Kidney glomerular epithelial cell (primary cell): ENCODE data around the gene CCDC81.
"Not testable (repeated sequence)": the region's sequence is repeated elsewhere in the genome, so short reads cannot be mapped to it uniquely, and the experiment has no call there.

Source experiments
- DNase-seq: peaks from one replicate; lab custom pipeline; 2025; lab: John Stamatoyannopoulos, UW

Gene CCDC81

DNA sequence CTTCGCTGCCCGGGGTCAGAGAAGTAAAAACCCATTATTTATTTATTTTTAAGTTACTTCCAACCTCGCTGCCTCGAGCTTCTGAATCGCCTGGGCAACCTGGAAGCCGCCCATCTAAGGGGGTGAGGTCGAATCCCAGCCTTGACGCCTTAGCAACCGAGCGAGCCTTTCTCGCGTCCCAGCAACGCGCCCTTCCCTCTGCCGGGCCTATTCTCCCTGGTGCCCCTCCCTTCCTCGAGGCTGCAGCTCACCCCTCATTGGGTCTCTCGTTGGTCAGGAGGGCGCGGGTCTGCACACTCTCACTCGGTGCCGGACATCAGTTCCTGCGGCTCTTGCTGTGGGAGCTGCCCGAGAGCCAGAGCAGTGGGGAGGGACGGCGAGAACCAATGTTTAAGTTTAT is at the start of gene CCDC81:
TSS of gene CCDC81 (plus strand) at position 302 of the 400 bp plus-strand sequence. CDS start 277 bp downstream, outside the sequence.
- no peak for DNase-seq

DNA sequence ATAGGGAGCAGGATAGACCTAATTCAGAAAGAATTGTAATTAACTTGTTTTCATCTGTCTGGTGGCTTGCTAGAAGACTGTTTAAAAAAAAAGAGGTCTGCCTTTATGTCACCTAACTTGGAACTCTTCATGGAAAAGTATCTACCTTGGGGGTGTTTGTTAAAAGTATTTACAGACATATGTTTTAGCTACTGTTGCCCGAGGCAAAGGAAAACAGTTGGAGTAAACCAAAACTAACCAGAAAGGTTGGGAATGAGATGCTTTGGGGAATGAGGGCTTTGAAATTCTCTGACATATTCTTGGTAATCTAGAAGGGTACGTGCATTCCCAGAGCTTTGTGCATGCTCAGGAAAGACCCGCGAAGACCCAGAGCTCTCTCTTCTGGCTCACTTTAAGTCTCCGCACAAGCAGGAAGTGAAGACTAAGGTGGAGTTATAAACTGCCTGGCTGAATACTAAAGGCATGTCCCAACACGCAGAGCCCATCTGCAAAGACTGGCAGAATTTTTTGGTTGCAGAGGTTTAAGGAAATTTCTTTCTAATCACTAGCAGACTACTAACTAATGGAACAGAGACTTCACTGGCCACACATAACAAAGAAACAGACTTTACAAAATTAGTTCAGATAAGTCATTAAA is 39.4 kb upstream of the CCDC81 start:
- DNase-seq, result no peak

DNA sequence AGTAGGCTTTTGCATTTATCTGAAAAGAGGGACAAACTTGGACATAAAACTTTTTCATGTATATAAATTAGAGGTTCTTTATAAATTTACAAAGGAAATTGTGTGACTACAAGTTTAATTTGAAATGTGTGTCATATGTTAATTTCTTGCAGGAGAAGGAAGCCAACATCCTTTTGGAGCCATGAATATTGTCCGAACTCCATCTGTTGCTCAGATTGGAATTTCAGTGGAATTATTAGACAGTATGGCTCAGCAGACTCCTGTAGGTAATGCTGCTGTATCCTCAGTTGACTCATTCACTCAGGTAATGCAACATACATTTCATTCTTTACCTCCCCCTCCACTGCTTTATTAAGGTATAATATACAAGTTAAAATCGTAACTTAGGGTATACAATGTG is 37.5 kb upstream of the CCDC81 start:
- DNase-seq, result no peak

DNA sequence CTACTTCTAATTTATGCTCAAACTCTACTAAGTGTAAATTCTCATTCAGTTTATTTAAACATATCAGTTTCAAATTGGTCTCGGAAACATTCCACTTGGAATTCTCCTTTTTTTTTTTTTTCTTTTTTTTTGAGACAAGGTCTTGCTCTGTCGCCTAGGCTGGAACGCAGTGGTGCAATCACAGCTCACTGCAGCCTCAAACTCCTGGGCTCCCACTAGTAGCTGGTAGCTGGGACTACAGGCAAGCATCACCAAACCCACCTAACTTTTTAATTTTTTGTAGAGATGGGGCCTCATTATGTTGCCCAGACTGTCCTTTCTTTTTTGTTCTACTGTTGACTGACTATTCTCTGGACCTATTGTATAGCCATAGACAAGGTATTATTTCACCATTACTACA is 33.3 kb upstream of the CCDC81 start:
- no peak for DNase-seq

DNA sequence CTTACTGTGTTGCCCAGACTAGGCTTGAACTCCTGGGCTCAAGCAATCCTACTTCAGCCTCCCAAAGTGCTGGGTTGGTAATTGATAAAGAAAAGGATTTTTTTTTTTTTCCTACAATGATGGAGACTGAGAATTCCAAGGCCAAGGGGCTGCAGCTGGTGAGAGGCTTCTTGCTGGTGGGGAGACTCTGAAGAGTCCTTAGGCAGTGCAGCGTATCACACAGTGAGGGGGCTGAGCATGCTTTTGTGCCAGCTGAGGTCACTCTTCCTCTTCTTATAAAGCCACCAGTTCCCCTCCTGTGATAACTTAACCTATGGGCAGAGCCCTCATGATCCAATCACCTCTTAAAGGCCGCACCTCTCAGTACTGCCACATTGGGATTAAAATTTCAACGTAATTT is 28.2 kb upstream of the CCDC81 start:
- no peak for DNase-seq

DNA sequence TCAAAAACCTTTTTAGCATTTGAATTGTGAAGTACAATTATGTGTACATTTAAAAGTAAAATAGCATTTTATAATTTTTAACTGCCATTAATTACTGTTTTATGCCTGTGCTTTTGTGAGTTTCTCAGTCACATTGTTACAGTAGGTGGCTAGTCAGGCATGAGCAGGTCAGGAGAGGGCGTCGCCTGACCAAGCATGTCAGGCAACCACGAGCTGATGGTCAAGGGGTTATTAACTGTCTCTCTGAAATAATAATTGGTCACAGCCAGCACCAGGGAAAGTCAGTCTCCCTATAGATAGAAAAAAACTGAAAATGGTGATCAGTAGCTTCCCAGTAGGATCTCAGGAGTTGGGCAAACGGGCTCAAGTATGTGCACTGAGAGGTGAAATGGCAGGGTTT is 19.4 kb upstream of the CCDC81 start:
- peak; percentile 9 for DNase-seq

DNA sequence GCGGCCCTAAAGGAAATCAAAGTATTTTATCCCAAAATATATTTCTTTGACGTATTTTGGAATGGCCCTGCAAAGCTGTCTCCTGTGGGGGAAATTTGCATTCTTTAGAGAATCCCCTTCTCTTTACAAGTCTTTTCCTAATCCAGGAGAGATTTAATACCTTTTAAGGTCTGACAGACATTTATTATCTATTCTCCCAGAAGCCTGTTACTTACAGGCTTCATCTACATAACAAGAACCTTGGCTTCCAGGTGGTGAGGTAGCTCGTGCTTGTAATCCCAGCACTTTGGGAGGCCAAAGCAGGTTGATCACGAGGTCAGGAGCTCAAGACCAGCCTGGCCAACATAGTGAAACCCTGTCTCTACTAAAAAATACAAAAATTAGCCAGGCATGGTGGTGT is 17.3 kb upstream of the CCDC81 start:
- not testable (repeated sequence) for DNase-seq

DNA sequence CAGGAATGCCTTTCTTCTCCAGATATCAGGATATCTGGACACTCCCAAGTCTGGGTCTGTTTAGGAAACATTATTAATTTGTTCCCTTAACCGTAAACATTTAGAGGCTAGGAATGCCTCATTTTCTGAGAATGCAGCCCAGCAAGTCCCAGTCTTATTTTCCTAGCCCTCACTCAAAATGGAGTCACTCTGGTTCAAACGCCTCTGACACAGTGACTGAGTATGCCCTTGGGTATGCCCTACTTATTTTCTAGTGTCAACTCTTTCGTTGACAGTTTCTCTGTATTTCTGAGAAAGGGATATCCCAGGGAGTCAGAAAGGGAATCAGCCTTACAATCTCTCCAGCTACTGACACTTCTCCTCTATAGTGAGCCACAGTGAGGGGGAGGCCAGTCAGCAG is 16.0 kb upstream of the CCDC81 start:
- no peak for DNase-seq

DNA sequence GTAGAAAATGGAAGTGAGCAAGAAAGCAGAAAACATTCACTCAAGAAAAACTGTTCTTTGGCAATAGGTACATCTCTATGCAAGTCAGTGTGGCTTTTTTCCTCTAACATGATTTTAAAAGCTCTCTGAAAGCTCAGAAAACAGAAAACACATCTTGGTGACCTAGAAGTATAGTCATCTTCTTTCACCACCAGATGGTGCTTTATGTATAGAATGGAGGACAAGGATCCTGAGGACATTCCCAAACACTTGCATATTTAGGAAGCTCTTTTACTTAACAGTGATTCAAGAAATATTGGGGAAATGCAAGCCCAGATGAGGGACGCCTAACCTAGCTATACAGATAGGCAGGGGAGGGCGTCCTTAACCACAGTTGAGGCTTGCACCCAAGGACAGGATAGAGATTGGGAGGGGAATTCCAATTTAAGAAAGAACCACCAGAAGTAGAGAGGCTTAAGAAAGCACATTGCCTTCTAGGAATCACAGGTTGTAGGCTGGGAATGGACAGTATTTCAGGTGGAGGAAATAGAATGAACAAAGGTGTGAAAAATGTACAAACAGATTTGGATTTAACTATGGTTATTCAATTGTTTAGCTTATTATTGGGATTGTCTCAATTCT is 13.8 kb upstream of the CCDC81 start:
- peak; percentile 2 for DNase-seq

DNA sequence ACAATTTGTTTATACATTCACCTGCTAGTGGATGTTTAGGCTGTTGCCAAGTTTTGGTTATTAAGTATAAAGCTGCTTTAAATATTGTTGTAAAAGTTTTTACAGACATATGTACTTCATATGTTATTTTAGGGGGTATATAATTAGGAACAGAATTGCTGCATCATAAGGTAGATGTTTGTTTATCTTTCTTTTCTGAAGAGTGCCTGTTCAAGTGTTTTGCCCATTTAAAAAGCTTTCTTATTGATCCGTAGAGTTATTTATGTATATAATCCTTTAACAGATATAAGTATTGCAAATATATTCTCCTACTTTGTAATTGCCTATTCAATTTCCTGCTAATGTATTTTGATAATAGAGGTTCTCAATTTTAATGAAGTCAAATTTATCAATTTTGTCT is 11.3 kb upstream of the CCDC81 start:
- no peak for DNase-seq

DNA sequence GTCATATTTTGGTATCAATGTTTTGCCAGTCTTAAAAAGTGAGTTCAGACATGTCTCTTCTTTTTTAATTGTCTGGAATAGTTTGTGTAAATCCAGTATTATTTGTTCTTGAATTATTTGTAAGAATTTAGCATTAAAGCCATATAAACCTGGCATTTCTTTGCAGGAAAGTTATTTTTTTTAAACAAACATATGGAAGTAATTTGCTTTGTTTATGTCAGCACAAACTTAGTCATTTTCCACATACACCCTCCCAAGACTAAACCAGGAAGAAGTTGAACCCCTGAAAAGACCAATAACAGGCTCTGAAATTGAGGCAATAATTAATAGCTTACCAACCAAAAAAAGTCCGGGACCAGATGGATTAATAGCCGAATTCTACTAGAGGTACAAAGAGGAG is 9.1 kb upstream of the CCDC81 start:
- no peak for DNase-seq

DNA sequence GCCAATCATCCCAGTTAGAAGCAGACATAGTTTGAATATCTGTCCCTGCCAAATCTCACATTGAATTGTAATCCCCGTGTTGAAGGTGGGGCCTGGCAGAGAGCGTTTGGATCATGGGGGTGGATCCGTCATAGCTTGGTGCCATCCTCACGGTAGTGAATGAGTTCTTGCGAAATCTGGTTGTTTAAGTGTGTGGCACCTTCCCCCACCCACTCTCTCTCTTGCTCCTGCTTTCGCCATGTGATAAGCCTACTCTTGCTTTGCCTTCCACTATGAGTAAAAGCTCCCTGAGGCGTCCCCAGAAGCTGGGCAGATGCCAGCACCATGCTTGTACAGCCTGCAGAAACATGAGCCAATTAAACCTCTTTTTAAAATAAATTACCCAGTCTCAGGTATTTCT is 5.0 kb upstream of the CCDC81 start:
- DNase-seq, result no peak

DNA sequence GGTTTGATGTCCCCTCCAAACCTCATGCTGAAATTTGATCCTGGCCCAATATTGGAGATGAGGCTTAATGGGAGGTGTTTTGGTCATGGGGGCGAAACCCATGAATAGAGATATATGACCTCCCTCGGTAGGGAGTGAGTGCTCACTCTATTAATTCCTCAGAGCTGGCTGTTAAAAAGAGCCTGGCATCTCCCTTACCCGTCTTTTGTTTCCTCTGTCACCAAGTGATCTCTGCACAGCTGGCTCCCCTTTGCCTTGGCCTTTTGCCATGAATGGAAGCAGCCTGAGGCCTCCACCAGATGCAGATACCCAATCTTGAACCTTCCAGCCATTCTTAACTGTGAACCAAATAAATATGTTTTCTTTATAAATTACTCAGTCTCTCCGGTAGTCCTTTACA is 4.5 kb upstream of the CCDC81 start:
- no peak for DNase-seq

DNA sequence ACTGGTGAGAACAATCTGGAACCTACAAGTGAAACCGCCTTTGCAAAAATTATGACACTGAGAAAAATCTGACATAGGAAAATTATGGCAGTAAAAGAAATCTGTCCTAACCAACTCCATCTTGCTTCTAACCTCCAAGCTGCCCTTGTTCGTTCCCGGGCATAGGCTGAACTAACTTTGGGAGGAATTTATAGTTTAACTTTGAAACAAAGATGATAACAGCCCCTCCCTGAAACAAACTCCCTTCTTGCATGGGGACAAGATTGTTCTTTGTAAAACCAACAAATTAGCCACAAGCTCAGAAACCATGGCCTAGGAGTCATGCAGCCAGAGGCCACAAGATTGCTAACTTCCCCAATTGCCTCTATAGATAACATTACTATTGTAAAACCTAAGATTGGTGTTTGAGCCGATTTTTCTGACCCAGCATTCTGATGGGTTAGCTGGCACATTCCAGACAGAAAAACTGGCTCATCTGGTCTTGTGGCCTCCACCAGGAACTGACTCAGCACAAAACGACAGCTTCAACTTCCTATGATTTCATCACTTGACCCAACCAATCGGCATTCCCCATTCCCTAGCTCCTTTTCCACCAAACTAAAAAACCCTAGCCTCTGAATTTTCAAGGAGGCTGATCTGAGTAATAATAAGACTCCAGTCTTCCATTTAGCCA is 3.6 kb upstream of the CCDC81 start:
- DNase-seq, result no peak

DNA sequence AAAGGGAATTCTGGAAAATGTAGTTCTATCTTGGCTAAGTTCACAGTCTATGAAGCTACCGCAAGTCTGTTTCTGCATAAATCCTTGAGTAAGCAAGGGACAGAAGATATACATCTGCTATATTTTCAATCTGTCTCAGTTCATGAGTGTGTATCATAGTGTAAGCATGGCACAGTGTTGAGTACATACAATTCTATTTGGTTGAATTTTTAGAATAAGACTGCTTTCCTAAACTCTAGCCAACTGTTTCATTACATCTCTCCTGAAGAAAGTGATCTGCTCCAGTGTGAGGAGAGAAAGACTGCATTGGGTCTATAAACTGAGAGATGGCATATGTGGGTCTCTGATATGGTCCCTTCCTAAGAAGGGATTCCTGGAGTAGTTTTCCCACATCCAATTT is 2.6 kb upstream of the CCDC81 start:
- no peak for DNase-seq

DNA sequence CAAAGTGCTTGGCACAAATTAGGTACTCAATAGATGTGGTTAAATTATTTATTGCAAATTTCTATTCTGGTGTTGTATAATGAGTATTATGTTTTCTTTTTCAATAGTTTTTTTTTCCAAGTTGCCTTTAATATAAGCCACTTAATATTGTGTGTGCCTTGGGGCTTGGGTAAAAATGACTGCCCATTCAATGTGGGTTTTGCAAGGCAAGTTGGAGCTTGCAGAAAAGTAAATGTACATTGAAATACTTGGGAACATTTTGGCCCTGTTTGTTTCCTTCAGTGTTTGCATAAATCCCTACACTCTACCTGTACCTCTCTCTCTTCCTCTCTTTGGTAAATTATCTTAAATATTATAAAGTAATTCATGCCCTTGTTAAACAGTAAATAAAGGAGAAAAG is 2.1 kb upstream of the CCDC81 start:
- DNase-seq, result no peak

DNA sequence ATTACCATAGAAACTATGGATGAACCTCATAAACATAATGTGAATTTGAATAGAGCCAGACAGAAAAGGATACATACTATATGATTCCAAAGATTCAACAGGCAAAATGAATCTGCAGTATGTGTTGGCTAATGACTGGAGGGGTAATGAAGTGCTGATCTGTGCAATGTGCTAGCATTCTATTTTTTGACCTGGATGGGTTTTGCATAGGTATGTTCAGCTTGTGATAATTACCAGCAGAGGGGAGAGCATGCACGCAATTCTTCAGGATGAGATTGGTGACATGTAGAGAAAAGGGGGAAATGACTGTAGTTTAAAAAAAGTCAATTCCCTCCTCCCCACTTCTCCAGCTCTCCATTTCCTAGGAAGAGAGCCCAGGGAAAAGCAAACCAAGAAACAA is 618 bp upstream of the CCDC81 start:
- no peak for DNase-seq

DNA sequence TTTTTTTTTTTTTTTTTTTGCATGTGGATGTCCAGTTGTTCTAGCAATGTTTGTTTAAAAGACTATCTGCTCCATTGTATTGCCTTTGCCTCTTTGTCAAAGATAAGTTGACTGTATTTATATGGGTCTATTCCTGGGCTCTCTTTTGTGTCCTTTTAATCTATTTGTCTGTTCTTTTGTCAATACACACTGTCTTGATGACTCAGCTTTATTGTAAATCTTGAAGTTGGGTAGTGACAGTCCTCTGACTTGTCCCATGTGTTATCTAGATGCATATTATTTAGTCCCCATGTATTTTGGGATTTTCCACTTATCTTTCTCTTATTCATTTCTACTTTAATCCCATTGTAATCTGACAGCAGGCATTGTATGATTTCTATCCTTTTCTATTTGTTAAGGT is 3.3 kb downstream of the CCDC81 start:
- DNase-seq, result no peak

DNA sequence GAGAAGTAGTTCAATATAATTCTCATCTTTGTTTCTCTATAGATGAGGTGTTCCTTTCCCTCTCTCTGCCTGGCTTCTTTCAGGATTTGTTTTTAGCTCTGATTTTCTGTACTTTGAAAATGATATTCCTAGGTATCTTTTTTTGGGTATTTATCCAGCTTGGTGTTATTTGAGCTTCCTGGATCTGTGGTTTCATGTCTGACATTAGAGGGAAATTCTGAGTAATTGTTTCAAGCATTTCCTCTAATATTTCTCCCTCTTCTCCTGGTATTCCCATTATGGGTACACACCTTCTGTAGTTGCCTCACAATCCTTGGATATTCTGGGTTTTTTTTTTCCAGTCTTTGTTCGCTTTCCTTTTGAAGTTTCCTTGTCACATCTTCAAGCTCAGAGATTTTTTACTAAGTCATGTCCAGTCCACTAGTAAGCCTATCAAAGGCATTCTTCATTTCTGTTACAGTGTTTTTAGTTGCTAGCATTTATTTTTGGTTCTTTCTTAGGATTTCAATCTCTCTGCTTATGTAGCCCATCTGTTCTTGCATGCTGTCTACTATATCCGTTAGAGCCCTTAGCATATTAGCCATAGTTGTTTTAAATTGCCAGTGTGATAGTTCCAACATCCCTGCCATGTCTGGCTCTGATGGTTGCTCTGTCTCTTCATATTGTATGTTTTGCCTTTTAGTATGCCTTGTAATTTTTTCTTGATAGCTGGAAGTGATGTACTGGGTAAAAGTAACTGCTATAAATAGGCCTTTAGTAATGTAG is 5.8 kb downstream of the CCDC81 start:
- DNase-seq, result no peak

DNA sequence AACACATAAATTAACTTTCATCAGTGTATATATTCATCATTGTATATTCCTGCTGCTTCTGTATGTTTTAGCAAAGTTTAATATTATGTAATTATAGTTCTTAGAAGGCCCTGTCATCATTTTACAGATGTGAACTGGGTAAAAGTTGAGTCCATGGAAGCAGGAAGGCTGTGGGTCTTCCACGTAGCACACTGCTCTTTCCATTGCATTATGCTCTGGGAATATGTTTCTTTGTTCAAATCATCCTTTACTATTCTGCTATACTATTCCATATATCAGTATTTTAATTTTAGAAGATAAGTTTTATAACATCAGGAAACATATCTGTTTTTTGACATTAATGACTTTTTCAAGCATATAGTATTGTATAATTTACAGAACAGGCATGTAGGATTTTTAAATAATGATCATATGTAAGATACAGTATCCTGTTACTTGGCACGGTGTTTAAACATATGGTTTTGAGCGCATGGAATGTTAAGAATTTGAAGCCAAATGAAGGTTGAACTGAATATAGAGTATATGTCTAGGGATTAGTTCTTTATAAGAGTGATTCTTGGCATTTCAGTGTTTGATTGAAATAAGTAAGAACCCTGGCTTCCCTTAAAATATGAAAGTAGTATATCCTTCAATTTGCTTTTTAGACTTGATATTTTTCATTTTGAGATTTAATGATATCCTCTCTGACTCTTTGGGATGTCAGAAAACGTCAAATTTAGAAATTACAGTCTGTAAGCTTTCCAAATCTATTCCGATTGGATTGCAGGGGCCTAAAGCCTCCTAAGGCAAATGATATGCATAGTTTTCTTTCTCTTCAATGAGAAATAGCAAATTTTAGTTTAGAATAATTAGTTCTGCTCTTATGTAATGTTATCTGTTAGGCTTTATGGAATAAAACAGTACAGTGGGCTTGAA is 8.6 kb downstream of the CCDC81 start:
- no peak for DNase-seq

DNA sequence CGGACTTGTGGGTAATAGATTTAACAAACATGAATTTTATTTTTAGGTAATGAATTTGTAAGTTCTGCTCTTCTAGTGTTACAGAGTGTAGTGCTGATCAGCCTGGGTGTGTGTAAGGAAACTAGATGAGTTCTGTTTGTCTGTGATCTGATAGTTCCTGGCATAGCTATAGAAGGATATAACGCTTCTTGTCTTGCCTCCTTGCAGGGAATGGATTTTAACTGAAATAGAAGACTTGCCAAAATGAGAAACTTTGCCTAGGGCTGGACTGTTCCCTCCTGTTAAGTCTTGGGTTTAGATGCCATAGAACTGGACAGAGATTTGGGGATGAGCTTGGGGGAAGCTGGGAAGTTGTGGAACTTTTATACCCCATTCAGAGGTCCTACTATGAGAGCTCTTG is 11.6 kb downstream of the CCDC81 start:
- no peak for DNase-seq

DNA sequence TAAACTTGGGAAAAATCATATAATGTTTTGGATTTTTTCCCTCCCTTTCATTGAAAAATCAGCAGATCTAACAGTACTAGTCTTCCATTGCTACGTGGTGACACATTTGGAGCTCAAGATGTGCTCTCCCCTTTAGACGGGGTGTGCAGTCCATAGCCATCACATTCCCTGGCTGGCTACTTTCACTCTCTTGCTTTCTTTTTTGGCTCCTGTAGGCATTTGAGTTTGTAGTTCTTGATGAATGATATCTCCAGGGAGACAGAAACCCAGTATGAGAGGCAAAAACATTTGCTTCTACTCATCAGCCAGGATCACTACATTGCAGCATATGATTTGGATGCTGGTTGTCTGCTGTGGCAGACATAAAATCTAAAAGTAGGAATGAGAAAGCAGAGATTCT is 12.1 kb downstream of the CCDC81 start:
- DNase-seq, result no peak
